T-helper 2 cell treated with Interferon-gamma antibody and Interleukin-4, amounts not matched to agents 100 ng/mL and 5 ng/mL, for 36 hours (primary cell): ENCODE results near the gene CMTM4. TPM values are rescaled to one million over a fixed set of nuclear protein-coding genes. Genes with fewer than 3 reads are reported as not detected.
"Not testable (repeated sequence)": the region's sequence is repeated elsewhere in the genome, so short reads cannot be mapped to it uniquely, and the experiment has no call there.

Experiments
- intact Hi-C: fragments of 100-400 bp; cut with micrococcal nuclease; formaldehyde crosslinking; loops from one replicate; pipeline ENCODE4 v1.15.1; 2023
- total RNA-seq: library from RNA; stranded (reverse); gene quantifications from 2 replicates; pipeline ENCODE4 v1.2.3, GENCODE V29; 2022

The CMTM4 gene
- total RNA-seq, 1 donor from 2014 or later, result 0.80 TPM

- intact Hi-C loops, result no loop called here
These were observed 78.8 kb downstream of the CMTM4 start for GRCh38 chr16:66617728-66618127.

- intact Hi-C loops, result no loop called here
These were observed 79.5 kb downstream of the CMTM4 start for GRCh38 chr16:66617010-66617434.

- intact Hi-C loops, result no loop called here
These were observed 80.0 kb downstream of the CMTM4 start for GRCh38 chr16:66616592-66616991.

- intact Hi-C loops, result no loop called here
These were observed 80.4 kb downstream of the CMTM4 start for GRCh38 chr16:66616169-66616568.

- intact Hi-C loops, result no loop called here
These were observed 82.3 kb downstream of the CMTM4 start for GRCh38 chr16:66614161-66614802.

- intact Hi-C loops, result no loop called here
These were observed 84.1 kb downstream of the CMTM4 start for GRCh38 chr16:66612422-66612821.

GRCh38 chr16:66611911-66612310 lies 84.6 kb downstream of the CMTM4 start:
- intact Hi-C loops, result not testable (repeated sequence)

- intact Hi-C loops, result no loop called here
These were observed 86.3 kb downstream of the CMTM4 start for GRCh38 chr16:66610111-66610820.

- intact Hi-C loops, result loop anchor here (2.0 to 5.0 kb wide), 2 partner anchors 88 to 142 kb away; partner anchors contain the start of genes CMTM4 and DYNC1LI2
These were observed 87.4 kb downstream of the CMTM4 start for GRCh38 chr16:66609139-66609510.

GRCh38 chr16:66608241-66609138 lies 88.1 kb downstream of the CMTM4 start:
- intact Hi-C loops, result loop anchor here (2.0 to 5.0 kb wide), 2 partner anchors 89 to 142 kb away; partner anchors contain the start of genes CMTM4 and DYNC1LI2

- intact Hi-C loops, result loop anchor here (2.0 to 5.0 kb wide), 5 partner anchors 43 to 267 kb away; partner anchors contain the start of gene CMTM4
These were observed 90.4 kb downstream of the CMTM4 start for GRCh38 chr16:66605979-66606751.

- intact Hi-C loops, result loop anchor here (2.0 to 5.0 kb wide), 5 partner anchors 43 to 267 kb away; partner anchors contain the start of gene CMTM4
These were observed 91.2 kb downstream of the CMTM4 start for GRCh38 chr16:66605177-66605978.

GRCh38 chr16:66604376-66605176 lies 92.0 kb downstream of the CMTM4 start, which contains the start of gene CMTM3:
CMTM3 (plus strand) TSS chr16:66604704; CDS start chr16:66604806, 102 bp downstream.
- intact Hi-C loops, result loop anchor here (1.0 to 5.0 kb wide), 8 partner anchors 14 to 268 kb away; partner anchors contain the start of genes CKLF and CMTM4

- intact Hi-C loops, result loop anchor here (1.0 to 2.0 kb wide), 7 partner anchors 13 to 269 kb away; partner anchors contain the start of gene CKLF
These were observed 92.8 kb downstream of the CMTM4 start for GRCh38 chr16:66603537-66604375.

- intact Hi-C loops, result no loop called here
These were observed 95.1 kb downstream of the CMTM4 start for GRCh38 chr16:66601471-66601870.

- intact Hi-C loops, result no loop called here
These were observed 96.1 kb downstream of the CMTM4 start for GRCh38 chr16:66600477-66600876.

GRCh38 chr16:66599726-66600125 lies 96.8 kb downstream of the CMTM4 start:
- intact Hi-C loops, result no loop called here

- intact Hi-C loops, result no loop called here
These were observed 98.4 kb downstream of the CMTM4 start for GRCh38 chr16:66598111-66598510.
